Measurements from ENCODE around the gene CDC5L. TPM values are rescaled to one million over a fixed set of nuclear protein-coding genes. Genes with fewer than 3 reads are reported as not detected.

The CDC5L gene
- polyA plus RNA-seq, 1 donor (not counting 4 experiments of a cell fraction or from before 2014, with no cell fraction given) = 16.6 TPM

- H2AFZ ChIP-seq (ENCODE audit: control insufficient read depth, low read length) = no peak overlapping the region
- FAIRE-seq (no peak), DNase-seq (ENCODE audit: low read depth, low spot score) (no peak)
- H3K27me3 ChIP-seq (ENCODE audit: control insufficient read depth, extremely low read depth, insufficient read depth, low read length) = no peaks in the 10 kb centered on the region
- peaks cover 0 to 5% of the 10 kb centered on the region in 2 experiments for H3K36me3 ChIP-seq (ENCODE audit: control insufficient read depth in 2 of 2, extremely low read depth in 1 of 2, insufficient read depth in 2 of 2, low read length in 2 of 2)
- dilution Hi-C loops (cut with MboI; ENCODE audit: extremely low pct_ligation_motif_present, low sequenced_read_pairs) = no loop called here
- H3K9me3 ChIP-seq (ENCODE audit: control insufficient read depth, low read depth, low read length) = no peaks in the 10 kb centered on the region
- no peaks in the 10 kb centered on the region for H4K20me1 ChIP-seq (ENCODE audit: control insufficient read depth, extremely low read depth, insufficient read depth, low read length)
- TF ChIP-seq EZH2 (IDR thresholded peaks at IDR 0.05; ENCODE audit: low read length) = no peak
- TF ChIP-seq, protein P1, sequence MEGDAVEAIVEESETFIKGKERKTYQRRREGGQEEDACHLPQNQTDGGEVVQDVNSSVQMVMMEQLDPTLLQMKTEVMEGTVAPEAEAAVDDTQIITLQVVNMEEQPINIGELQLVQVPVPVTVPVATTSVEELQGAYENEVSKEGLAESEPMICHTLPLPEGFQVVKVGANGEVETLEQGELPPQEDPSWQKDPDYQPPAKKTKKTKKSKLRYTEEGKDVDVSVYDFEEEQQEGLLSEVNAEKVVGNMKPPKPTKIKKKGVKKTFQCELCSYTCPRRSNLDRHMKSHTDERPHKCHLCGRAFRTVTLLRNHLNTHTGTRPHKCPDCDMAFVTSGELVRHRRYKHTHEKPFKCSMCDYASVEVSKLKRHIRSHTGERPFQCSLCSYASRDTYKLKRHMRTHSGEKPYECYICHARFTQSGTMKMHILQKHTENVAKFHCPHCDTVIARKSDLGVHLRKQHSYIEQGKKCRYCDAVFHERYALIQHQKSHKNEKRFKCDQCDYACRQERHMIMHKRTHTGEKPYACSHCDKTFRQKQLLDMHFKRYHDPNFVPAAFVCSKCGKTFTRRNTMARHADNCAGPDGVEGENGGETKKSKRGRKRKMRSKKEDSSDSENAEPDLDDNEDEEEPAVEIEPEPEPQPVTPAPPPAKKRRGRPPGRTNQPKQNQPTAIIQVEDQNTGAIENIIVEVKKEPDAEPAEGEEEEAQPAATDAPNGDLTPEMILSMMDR (optimal IDR thresholded peaks at IDR 0.05 in 1 of 3, IDR thresholded peaks at IDR 0.05 in 1 of 3, conservative IDR thresholded peaks at IDR 0.05 in 1 of 3; ENCODE audit: extremely low read depth in 1 of 3, insufficient read depth in 2 of 3, low read length in 3 of 3) = no peak
- H3K4me3 ChIP-seq (ENCODE audit: control insufficient read depth in 2 of 3, extremely low read depth in 1 of 3, insufficient read depth in 2 of 3, low read depth in 1 of 3, low read length in 3 of 3) = no peak overlapping the region
- no peak overlapping the region for H3K27ac ChIP-seq (ENCODE audit: control insufficient read depth, insufficient read depth, low read length)
- no peaks in the 10 kb centered on the region for H3K9me1 ChIP-seq (ENCODE audit: control insufficient read depth, extremely low read depth, insufficient read depth, low read length)
- peaks cover 4% of the 10 kb centered on the region for H3K79me2 ChIP-seq (ENCODE audit: control insufficient read depth, insufficient read depth, low read length)
- no peak overlapping the region for H3K4me2 ChIP-seq (ENCODE audit: control insufficient read depth, extremely low read depth, insufficient read depth, low read depth, low read length)
- peaks cover 2% of the 10 kb centered on the region for H3K4me1 ChIP-seq (ENCODE audit: control insufficient read depth, extremely low read depth, insufficient read depth, low read length)
- no peak overlapping the region for H3K9ac ChIP-seq (ENCODE audit: control insufficient read depth, extremely low read depth, insufficient read depth, low read length)
Measured at GRCh38 chr6:44442236-44442635, 54.7 kb downstream of the CDC5L start.

GRCh38 chr6:44442833-44443444 lies 55.4 kb downstream of the CDC5L start:
- Histone ChIP-seq H3K27ac (ENCODE audit: control insufficient read depth, insufficient read depth, low read length) (no peak overlapping the region), H4K20me1 (ENCODE audit: control insufficient read depth, extremely low read depth, insufficient read depth, low read length) (no peaks in the 10 kb centered on the region), H3K4me2 (ENCODE audit: control insufficient read depth, extremely low read depth, insufficient read depth, low read depth, low read length) (no peak overlapping the region), H3K36me3 (ENCODE audit: control insufficient read depth in 2 of 2, extremely low read depth in 1 of 2, insufficient read depth in 2 of 2, low read length in 2 of 2) (peaks cover 0 to 5% of the 10 kb centered on the region in 2 experiments), H3K9me3 (ENCODE audit: control insufficient read depth, low read depth, low read length) (no peaks in the 10 kb centered on the region), H3K79me2 (ENCODE audit: control insufficient read depth, insufficient read depth, low read length) (peaks cover 4% of the 10 kb centered on the region), H2AFZ (ENCODE audit: control insufficient read depth, low read length) (no peak overlapping the region), H3K4me3 (ENCODE audit: control insufficient read depth in 2 of 3, extremely low read depth in 1 of 3, insufficient read depth in 2 of 3, low read depth in 1 of 3, low read length in 3 of 3) (no peak overlapping the region), H3K27me3 (ENCODE audit: control insufficient read depth, extremely low read depth, insufficient read depth, low read length) (no peaks in the 10 kb centered on the region), H3K4me1 (ENCODE audit: control insufficient read depth, extremely low read depth, insufficient read depth, low read length) (peaks cover 3% of the 10 kb centered on the region), H3K9me1 (ENCODE audit: control insufficient read depth, extremely low read depth, insufficient read depth, low read length) (no peaks in the 10 kb centered on the region), H3K9ac (ENCODE audit: control insufficient read depth, extremely low read depth, insufficient read depth, low read length) (no peak overlapping the region)
- TF ChIP-seq, protein P1 (optimal IDR thresholded peaks at IDR 0.05 in 1 of 3, IDR thresholded peaks at IDR 0.05 in 1 of 3, conservative IDR thresholded peaks at IDR 0.05 in 1 of 3; ENCODE audit: extremely low read depth in 1 of 3, insufficient read depth in 2 of 3, low read length in 3 of 3) = no peak
- no peak for TF ChIP-seq EZH2 (IDR thresholded peaks at IDR 0.05; ENCODE audit: low read length)
- dilution Hi-C loops (cut with MboI; ENCODE audit: extremely low pct_ligation_motif_present, low sequenced_read_pairs) = no loop called here
- DNase-seq (ENCODE audit: low read depth, low spot score) (no peak), FAIRE-seq (no peak)
